ENCODE data around the gene EZR.

The EZR gene

GRCh38 chr6:158852312-158853071 lies 33.3 kb upstream of the EZR start:
- Histone ChIP-seq H3K27ac (replicated peaks) (no peak overlapping the region), H3K27me3 (ENCODE audit: insufficient read depth, poor library complexity, severe bottlenecking) (no peaks in the 10 kb centered on the region), H3K4me3 (replicated peaks; ENCODE audit: insufficient read depth, low read length) (no peak overlapping the region)
- no peak for DNase-seq (ENCODE audit: low read depth in 1 of 2, low spot score in 1 of 2)
- TF ChIP-seq SPI1 (IDR thresholded peaks at IDR 0.05; ENCODE audit: borderline replicate concordance, low read depth) (no peak), POLR2AphosphoS5 (IDR thresholded peaks at IDR 0.05; ENCODE audit: low read depth) (no peak), GABPA (IDR thresholded peaks at IDR 0.05; ENCODE audit: low read depth) (no peak)
- TF ChIP-seq, protein P1, sequence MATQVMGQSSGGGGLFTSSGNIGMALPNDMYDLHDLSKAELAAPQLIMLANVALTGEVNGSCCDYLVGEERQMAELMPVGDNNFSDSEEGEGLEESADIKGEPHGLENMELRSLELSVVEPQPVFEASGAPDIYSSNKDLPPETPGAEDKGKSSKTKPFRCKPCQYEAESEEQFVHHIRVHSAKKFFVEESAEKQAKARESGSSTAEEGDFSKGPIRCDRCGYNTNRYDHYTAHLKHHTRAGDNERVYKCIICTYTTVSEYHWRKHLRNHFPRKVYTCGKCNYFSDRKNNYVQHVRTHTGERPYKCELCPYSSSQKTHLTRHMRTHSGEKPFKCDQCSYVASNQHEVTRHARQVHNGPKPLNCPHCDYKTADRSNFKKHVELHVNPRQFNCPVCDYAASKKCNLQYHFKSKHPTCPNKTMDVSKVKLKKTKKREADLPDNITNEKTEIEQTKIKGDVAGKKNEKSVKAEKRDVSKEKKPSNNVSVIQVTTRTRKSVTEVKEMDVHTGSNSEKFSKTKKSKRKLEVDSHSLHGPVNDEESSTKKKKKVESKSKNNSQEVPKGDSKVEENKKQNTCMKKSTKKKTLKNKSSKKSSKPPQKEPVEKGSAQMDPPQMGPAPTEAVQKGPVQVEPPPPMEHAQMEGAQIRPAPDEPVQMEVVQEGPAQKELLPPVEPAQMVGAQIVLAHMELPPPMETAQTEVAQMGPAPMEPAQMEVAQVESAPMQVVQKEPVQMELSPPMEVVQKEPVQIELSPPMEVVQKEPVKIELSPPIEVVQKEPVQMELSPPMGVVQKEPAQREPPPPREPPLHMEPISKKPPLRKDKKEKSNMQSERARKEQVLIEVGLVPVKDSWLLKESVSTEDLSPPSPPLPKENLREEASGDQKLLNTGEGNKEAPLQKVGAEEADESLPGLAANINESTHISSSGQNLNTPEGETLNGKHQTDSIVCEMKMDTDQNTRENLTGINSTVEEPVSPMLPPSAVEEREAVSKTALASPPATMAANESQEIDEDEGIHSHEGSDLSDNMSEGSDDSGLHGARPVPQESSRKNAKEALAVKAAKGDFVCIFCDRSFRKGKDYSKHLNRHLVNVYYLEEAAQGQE (IDR thresholded peaks at IDR 0.05; ENCODE audit: insufficient replicate concordance, low read depth), result no peak
- TF ChIP-seq, protein P2, sequence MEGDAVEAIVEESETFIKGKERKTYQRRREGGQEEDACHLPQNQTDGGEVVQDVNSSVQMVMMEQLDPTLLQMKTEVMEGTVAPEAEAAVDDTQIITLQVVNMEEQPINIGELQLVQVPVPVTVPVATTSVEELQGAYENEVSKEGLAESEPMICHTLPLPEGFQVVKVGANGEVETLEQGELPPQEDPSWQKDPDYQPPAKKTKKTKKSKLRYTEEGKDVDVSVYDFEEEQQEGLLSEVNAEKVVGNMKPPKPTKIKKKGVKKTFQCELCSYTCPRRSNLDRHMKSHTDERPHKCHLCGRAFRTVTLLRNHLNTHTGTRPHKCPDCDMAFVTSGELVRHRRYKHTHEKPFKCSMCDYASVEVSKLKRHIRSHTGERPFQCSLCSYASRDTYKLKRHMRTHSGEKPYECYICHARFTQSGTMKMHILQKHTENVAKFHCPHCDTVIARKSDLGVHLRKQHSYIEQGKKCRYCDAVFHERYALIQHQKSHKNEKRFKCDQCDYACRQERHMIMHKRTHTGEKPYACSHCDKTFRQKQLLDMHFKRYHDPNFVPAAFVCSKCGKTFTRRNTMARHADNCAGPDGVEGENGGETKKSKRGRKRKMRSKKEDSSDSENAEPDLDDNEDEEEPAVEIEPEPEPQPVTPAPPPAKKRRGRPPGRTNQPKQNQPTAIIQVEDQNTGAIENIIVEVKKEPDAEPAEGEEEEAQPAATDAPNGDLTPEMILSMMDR (IDR thresholded peaks at IDR 0.05; ENCODE audit: insufficient read depth, low read length), result no peak

DNA sequence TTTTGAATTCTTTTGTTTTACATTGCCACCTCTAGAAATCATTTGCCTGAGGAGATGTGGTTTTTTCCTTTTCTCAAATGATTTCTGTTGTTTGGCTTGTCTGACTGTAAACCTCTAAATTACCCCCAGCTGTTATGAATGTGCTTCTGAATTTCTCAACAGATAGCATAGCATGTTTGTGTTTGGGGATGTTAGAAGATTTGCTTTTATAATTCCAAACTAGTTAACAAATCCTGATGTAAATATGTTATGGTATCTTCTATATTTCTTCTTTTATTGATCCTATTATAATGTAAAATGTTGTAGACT lies 31.6 kb upstream of the EZR start:
- DNase-seq (ENCODE audit: low read depth in 1 of 2, low spot score in 1 of 2), result no peak
- Histone ChIP-seq H3K27me3 (ENCODE audit: insufficient read depth, poor library complexity, severe bottlenecking) (no peaks in the 10 kb centered on the region), H3K4me3 (replicated peaks; ENCODE audit: insufficient read depth, low read length) (no peak overlapping the region), H3K27ac (replicated peaks) (no peak overlapping the region)
- TF ChIP-seq, protein P2 (IDR thresholded peaks at IDR 0.05; ENCODE audit: insufficient read depth, low read length), result no peak
- TF ChIP-seq, protein P1 (IDR thresholded peaks at IDR 0.05; ENCODE audit: insufficient replicate concordance, low read depth), result no peak
- TF ChIP-seq POLR2AphosphoS5 (IDR thresholded peaks at IDR 0.05; ENCODE audit: low read depth) (no peak), SPI1 (IDR thresholded peaks at IDR 0.05; ENCODE audit: borderline replicate concordance, low read depth) (no peak), GABPA (IDR thresholded peaks at IDR 0.05; ENCODE audit: low read depth) (no peak)

GRCh38 chr6:158849899-158850806 lies 31.0 kb upstream of the EZR start:
- Histone ChIP-seq H3K4me3 (replicated peaks; ENCODE audit: insufficient read depth, low read length) (no peak overlapping the region), H3K27ac (replicated peaks) (no peak overlapping the region), H3K27me3 (ENCODE audit: insufficient read depth, poor library complexity, severe bottlenecking) (no peaks in the 10 kb centered on the region)
- DNase-seq (ENCODE audit: low read depth in 1 of 2, low spot score in 1 of 2), result peak in 1 of 2 experiments; percentile 35
- TF ChIP-seq, protein P2 (IDR thresholded peaks at IDR 0.05; ENCODE audit: insufficient read depth, low read length), result no peak
- no peak for TF ChIP-seq GABPA (IDR thresholded peaks at IDR 0.05; ENCODE audit: low read depth)
- TF ChIP-seq POLR2AphosphoS5 (IDR thresholded peaks at IDR 0.05; ENCODE audit: low read depth), result no peak
- TF ChIP-seq, protein P1 (IDR thresholded peaks at IDR 0.05; ENCODE audit: insufficient replicate concordance, low read depth), result no peak
- no peak for TF ChIP-seq SPI1 (IDR thresholded peaks at IDR 0.05; ENCODE audit: borderline replicate concordance, low read depth)

Data from HL-60 (cell line).